ENCODE results near the gene FLNC.

FLNC gene

DNA sequence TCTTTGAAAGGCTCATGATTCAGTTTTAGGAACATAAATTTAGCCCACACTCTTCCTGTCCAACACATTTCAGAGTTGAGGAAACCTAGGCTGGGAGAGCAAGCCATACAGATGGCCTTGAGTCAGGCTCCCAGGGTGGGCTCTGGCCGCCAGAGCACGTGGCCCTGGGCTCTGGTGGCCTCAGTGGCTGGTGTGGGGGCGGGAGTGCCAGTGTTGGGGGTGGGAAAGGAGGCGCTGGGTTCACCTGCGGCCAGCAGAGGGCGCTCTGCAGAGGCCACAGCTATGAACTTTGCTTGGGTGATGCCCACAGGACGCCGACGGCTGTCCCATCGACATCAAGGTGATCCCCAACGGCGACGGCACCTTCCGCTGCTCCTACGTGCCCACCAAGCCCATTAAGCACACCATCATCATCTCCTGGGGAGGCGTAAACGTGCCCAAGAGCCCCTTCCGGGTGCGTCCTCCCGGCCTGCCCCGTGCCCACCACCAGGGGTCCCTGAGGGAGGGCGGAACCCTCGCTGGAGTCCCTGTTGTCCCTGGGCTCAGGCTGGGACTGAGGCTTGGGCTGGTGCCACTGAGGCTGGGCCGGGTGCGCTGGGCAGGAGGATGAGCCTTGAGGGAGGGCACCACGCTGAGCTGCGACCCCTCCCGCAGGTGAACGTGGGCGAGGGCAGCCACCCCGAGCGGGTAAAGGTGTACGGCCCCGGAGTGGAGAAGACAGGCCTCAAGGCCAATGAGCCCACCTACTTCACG, 11.9 kb downstream of the FLNC start:
- intact Hi-C loops (cut with DNase I), result no loop called here
- DNase-seq, result peak in 6 of 10 donors; percentile 11 to 90 (median 50)

DNA sequence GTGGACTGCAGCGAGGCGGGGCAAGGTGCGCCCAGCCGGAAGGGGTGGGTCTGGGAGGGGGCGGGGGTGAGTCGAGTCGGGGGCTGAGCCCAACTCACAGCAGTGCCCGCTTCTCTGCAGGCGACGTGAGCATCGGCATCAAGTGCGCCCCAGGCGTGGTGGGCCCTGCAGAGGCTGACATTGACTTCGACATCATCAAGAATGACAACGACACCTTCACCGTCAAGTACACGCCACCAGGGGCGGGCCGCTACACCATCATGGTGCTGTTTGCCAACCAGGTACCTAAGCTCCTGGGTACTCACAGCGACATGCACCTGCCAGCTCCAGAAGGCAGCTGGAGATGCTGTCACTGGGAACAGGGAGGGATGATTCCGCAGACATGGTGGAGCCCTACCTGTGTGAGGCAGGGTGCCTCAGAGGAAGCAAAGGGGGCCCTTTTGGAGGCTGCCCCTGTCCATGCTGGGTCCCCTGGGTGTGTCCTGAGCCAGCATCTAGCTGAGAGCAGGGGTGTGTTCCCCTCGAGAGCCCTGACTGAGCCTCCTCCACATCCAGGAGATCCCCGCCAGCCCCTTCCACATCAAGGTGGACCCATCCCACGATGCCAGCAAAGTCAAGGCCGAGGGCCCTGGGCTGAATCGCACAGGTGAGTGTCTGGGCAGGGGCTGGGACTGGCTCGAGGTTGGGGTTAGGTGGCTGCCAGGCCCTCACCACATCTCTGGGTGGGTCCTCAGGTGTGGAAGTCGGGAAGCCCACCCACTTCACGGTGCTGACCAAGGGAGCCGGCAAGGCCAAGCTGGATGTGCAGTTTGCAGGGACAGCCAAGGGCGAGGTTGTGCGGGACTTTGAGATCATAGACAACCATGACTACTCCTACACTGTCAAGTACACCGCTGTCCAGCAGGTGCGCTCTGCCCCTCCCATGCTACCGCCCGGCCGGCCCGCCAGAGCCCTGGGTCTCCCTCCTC, 12.8 kb downstream of the FLNC start:
- peak in 3 of 10 donors; percentile 5 to 75 (median 67) for DNase-seq
- intact Hi-C loops (cut with DNase I), result no loop called here

- DNase-seq, result no peak
- intact Hi-C loops (cut with DNase I), result no loop called here
Observed at GRCh38 chr7:128843938-128844621, 13.9 kb downstream of the FLNC start.

GRCh38 chr7:128844777-128845311, 14.6 kb downstream of the FLNC start:
- intact Hi-C loops (cut with DNase I), result no loop called here
- peak in 1 of 10 donors; percentile 80 for DNase-seq

GRCh38 chr7:128845475-128845874, 15.3 kb downstream of the FLNC start:
- intact Hi-C loops (cut with DNase I), result no loop called here
- DNase-seq, result no peak

DNA sequence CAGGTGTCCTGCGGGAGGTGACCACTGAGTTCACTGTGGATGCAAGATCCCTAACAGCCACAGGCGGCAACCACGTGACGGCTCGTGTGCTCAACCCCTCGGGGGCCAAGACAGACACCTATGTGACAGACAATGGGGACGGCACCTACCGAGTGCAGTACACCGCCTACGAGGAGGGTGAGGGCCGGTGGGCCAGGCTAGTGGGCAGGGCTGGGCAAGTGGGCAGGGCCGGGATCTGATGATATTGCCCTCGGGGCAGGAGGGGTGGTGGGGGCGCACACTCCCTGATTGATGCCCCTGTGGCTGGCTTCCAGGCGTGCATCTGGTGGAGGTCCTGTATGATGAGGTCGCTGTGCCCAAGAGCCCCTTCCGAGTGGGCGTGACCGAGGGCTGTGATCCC, 15.8 kb downstream of the FLNC start:
- intact Hi-C loops (cut with DNase I), result no loop called here
- DNase-seq, result peak in 1 of 10 donors; percentile 75

DNA sequence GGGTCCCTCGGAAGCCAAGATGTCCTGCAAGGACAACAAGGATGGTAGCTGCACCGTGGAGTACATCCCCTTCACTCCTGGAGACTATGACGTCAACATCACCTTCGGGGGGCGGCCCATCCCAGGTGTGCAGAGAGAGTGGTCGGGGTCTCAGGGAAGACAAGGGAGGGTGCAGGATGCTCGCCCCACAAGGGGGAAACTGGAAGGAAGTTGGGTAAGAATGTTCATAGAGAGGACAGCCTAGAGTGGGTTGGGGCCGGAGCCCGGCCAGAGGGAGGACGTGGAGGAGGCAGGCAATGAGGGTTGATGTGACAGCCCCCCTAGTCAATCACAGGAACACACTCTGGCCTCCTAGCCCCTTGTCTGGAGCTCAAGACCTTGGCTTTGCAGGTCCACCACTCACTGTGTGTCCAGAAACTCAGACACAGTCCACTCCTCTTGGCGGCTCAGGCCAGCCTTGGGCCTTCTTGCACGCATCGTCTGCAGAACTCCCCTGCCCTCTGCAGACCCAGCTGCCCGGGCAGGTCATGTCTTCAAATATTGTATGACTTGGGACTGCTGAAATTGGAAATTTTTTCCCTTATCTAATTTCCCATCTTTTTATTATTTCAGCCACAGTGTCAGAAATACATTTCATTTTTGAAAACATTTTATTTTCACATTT, 16.7 kb downstream of the FLNC start:
- intact Hi-C loops (cut with DNase I), result no loop called here
- DNase-seq, result no peak

- DNase-seq, result no peak
- intact Hi-C loops (cut with DNase I), result no loop called here
Observed at GRCh38 chr7:128847721-128848211, 17.6 kb downstream of the FLNC start.

GRCh38 chr7:128848289-128849155, 18.3 kb downstream of the FLNC start:
- intact Hi-C loops (cut with DNase I), result no loop called here
- peak in 1 of 10 donors; percentile 61 for DNase-seq

DNA sequence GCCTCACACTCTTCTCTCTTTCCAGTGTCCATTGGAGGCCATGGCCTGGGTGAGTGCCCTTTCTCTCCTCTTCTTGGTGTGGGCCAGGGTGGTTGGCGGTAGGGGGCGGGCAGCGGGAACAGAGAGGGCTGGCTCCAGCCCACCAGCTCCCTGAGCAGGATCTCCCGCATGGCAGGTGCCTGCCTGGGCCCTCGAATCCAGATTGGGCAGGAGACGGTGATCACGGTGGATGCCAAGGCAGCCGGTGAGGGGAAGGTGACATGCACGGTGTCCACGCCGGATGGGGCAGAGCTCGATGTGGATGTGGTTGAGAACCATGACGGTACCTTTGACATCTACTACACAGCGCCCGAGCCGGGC, 18.9 kb downstream of the FLNC start:
- intact Hi-C loops (cut with DNase I), result no loop called here
- peak in 1 of 10 donors; percentile 82 for DNase-seq

GRCh38 chr7:128849804-128850490, 19.7 kb downstream of the FLNC start:
- no peak for DNase-seq
- intact Hi-C loops (cut with DNase I), result no loop called here

DNA sequence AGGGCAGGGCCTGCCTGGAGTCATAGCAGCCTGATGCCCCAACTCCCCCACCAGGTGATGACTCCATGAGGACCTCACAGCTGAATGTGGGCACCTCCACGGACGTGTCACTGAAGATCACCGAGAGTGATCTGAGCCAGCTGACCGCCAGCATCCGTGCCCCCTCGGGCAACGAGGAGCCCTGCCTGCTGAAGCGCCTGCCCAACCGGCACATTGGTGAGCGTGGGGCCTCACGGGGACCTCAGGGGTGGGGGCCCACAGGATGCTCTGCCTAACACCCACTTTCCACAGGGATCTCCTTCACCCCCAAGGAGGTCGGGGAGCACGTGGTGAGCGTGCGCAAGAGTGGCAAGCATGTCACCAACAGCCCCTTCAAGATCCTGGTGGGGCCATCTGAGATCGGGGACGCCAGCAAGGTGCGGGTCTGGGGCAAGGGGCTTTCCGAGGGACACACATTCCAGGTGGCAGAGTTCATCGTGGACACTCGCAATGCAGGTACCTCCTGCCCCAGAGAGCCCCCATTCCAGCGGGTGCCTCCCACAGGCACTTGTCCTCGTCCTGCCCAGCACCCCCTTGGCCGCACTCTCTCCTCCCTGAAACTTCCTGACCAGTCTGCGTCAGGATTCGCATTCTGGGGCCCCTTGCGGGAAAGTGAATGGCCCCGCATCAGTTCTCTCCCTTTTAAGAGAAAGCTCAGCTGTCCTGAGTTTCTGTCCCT, 22.5 kb downstream of the FLNC start:
- no peak for DNase-seq
- intact Hi-C loops (cut with DNase I), result no loop called here

DNA sequence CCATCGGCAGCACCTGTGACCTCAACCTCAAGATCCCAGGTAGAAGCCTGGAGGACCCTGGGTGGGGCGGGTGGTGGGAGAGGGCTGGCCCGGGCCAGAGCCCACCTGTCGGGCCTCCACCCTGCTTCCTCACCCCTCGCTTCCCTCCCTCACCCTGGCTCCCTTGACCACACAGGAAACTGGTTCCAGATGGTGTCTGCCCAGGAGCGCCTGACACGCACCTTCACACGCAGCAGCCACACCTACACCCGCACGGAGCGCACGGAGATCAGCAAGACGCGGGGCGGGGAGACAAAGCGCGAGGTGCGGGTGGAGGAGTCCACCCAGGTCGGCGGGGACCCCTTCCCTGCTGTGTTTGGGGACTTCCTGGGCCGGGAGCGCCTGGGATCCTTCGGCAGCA, 23.6 kb downstream of the FLNC start:
- DNase-seq, result no peak
- intact Hi-C loops (cut with DNase I), result no loop called here

DNA sequence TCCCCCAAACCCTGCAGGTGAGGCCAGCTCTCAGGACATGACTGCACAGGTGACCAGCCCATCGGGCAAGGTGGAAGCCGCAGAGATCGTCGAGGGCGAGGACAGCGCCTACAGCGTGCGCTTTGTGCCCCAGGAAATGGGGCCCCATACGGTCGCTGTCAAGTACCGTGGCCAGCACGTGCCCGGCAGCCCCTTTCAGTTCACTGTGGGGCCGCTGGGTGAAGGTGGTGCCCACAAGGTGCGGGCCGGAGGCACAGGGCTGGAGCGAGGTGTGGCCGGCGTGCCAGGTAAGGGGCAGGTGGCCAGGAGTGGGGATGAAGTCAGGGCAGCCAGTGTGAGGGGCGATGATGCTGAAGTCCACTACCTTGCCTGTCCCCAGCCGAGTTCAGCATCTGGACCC, 24.2 kb downstream of the FLNC start:
- intact Hi-C loops (cut with DNase I), result no loop called here
- no peak for DNase-seq

- no peak for DNase-seq
- intact Hi-C loops (cut with DNase I), result no loop called here
Observed at GRCh38 chr7:128855559-128855958, 25.4 kb downstream of the FLNC start.

GRCh38 chr7:128856001-128856718, 26.0 kb downstream of the FLNC start:
- DNase-seq, result no peak
- intact Hi-C loops (cut with DNase I), result no loop called here

All from posterior cingulate gyrus (tissue), 11 donors.